ENCODE measurements around the gene DDX51.

The DDX51 gene

DNA sequence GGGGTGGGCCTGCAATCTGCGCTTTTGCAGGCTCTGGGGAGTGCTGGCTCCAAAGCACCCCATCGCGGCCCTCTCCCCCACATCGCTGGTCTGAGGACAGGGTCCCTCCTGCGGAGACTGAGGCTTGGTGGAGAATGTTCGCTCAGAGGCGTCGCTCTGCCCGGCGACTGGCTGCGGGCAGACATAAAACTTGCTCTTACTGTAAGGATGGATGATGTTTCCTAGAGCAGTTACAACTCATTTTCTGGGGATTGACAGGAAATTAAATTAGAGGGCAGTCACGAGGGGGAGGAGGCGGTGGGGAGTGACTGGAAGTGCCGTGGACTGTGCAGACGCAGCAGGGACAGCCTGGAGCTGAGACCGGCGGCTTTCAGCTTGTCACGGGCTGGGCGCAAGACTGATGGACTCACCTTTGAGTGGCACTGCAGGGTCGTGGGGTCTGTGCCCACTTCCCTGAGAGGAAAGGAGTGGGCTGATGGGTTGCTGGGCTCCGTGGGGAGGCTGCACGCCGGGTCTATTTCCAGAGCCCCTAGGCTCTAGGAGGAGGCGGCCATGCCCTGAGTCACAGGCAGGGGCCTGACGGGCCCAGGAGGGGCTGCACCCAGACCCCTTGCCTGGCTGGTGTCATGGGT, 32.9 kb upstream of the DDX51 start:
- H3K4me3 ChIP-seq (replicated peaks; ENCODE audit: low read depth, low read length): no peak overlapping the region
- DNase-seq (ENCODE audit: low read depth): no peak
- TF ChIP-seq, protein P1, sequence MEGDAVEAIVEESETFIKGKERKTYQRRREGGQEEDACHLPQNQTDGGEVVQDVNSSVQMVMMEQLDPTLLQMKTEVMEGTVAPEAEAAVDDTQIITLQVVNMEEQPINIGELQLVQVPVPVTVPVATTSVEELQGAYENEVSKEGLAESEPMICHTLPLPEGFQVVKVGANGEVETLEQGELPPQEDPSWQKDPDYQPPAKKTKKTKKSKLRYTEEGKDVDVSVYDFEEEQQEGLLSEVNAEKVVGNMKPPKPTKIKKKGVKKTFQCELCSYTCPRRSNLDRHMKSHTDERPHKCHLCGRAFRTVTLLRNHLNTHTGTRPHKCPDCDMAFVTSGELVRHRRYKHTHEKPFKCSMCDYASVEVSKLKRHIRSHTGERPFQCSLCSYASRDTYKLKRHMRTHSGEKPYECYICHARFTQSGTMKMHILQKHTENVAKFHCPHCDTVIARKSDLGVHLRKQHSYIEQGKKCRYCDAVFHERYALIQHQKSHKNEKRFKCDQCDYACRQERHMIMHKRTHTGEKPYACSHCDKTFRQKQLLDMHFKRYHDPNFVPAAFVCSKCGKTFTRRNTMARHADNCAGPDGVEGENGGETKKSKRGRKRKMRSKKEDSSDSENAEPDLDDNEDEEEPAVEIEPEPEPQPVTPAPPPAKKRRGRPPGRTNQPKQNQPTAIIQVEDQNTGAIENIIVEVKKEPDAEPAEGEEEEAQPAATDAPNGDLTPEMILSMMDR (IDR thresholded peaks at IDR 0.05; ENCODE audit: low read length, missing control alignments): no peak

DNA sequence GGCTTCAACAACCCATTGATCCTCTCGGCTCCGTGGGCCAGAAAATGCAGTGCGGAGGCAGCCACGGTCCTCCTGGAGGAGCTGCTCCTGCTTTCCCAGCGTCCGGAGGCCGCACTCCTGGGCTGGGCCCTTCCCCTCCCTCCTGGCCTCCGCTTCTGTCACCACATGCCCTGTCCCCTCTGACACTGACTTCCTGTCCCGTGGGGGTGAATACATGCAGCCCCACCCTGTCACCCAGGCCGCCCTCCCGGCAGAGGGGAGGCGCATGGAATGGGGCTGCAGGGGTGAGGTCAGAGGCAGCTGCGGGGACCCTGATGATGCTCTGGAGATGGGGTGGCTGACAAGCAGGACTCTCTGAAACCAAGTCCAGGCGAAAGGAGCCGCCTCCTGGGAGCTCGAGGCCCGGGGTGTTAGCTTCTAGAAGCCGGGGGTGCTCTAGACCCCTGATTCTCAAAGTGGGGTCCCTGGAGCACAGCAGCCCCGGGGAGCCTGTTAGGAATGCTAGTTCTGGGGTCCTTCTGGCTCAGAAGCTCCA, 32.3 kb upstream of the DDX51 start:
- TF ChIP-seq, protein P1 (IDR thresholded peaks at IDR 0.05; ENCODE audit: low read length, missing control alignments): no peak
- DNase-seq (ENCODE audit: low read depth): no peak
- H3K4me3 ChIP-seq (replicated peaks; ENCODE audit: low read depth, low read length): no peak overlapping the region

DNA sequence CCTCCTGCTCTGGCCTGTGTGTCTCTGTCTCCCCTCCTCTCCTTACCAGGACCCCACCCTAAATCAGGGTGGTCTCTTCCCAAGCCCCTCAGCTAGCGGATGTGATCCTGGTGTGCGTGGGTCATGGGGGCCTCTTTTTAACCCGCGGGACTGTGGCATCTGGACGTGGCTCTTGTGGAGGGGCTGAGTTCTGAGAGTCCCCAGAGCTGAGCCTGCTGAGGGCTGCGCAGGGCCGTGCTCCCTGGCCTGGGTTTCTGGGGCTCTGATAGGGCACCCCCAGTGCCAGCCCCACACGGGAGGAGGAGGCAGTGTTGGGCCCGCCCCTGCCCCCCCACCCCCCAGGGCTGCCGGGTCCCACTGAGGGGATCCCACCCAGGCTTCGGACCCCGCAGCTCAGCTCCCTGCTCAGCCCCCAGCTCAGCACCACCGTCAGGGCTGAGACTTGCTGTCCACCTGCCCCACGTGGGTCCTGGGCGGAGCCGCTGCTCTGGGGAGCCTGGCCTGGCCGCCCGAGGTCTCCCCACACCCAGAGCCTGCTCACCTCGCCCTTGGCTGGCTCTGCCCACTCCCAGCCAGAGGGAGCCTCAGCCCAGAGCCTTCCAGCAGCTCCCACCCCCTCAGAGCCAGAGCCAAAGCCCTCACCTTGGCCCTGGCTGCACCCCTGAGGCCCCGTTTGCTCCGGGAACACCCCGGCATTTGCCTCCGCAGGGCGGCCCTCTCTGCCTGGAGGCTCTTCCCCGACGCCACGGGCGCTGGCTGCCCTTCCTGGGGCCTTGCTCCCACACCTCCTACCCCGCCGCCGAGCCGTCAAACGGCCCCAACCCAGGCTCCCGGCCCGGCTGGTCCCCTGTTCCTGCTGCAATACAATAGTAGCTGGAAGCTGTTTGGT, 31.6 kb upstream of the DDX51 start:
- DNase-seq (ENCODE audit: low read depth): no peak
- TF ChIP-seq, protein P1 (IDR thresholded peaks at IDR 0.05; ENCODE audit: low read length, missing control alignments): no peak

DNA sequence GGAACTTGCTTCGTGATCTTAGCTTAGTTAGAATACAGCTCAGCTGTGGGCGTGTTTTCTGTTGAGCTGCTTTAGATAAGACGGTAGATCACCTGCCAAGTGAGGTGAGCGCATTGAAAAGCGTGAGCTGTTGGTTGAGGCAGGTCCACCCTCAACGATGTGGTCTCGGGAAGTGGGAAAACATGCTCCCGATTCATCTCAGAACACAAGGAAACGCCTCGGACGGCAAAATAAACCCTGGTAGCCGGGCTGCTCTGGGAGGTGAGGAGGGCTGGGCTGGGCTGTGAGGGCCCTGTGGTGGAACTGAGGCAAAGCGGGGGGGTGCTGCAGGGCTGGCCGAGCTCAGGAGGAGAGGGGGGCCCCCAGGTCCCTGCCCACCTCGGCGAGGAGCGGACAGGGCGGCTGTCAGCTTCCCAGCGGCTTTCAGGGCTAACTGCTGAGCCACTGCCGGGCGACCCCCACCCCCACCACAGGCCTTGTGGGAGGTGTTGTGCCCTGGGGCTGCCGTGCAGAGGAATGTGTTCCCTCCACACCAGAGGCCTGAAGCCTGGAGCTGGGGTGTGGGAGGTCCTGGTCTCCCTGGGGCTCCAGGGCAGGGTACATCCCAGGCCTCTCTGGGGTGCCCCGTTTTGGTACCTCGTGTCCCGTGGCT, 30.8 kb upstream of the DDX51 start:
- H3K4me3 ChIP-seq (replicated peaks; ENCODE audit: low read depth, low read length): no peak overlapping the region
- TF ChIP-seq, protein P1 (IDR thresholded peaks at IDR 0.05; ENCODE audit: low read length, missing control alignments): no peak
- no peak for DNase-seq (ENCODE audit: low read depth)

More for the DNA sequence above, 31.6 kb upstream of the DDX51 start:
- no peak overlapping the region for H3K4me3 ChIP-seq (replicated peaks; ENCODE audit: low read depth, low read length)

DNA sequence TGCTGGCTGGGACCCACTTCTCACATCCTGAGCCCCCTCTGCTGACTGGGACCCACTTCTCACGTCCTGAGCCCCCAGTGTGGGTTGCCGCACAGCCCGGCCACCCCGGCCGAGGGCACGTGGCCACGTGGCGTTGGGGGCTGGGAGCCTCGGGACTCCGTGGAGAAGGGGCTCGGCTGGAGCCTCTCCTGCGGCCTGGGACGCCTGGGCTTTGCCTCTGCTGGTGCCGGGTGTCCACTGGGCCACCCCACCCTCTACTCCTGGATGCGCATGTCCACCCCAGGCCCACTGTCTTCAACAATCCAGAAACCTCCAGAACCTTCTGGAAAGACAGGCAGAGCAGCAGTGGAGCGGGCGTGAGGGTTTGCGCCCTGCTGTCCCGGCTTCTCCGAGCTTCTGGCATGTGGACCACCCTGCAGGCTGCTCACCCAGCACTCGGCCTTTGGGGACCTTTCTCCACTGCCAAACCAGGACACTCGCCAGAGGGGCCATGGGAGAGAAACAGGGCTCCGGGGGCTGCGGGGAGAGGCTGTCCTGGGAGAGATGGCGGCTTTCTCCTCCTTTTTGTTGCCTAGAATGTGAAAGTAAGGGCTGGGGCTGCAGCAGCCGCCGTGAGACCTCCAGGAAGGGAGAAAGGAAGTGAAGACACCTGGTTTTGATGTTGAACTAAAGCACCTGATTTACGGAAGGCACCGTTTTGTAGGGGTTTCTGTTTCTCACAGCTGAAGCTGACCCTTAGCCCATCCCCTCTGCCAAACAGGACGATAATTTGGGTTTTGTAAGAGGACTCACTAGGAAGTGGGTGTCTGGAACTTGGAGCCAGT, 30.1 kb upstream of the DDX51 start:
- TF ChIP-seq, protein P1 (IDR thresholded peaks at IDR 0.05; ENCODE audit: low read length, missing control alignments): no peak
- no peak overlapping the region for H3K4me3 ChIP-seq (replicated peaks; ENCODE audit: low read depth, low read length)
- no peak for DNase-seq (ENCODE audit: low read depth)
